GM18873 (cell line): Measurements from ENCODE around the gene ESR2.
"Not testable (repeated sequence)": the region's sequence is repeated elsewhere in the genome, so short reads cannot be mapped to it uniquely, and the experiment has no call there.

ENCODE experiments used
- ATAC-seq: cut with Tn5 transposase; IDR thresholded peaks from one replicate; pipeline ENCODE4 v1.9.1; 2021; ENCODE audit warnings: mild to moderate bottlenecking, moderate library complexity, moderate number of reproducible peaks; ENCODE audit not compliant: unreplicated experiment, low FRiP score

ESR2 gene

GRCh38 chr14:64201921-64202545 lies 92.1 kb downstream of the ESR2 start:
- ATAC-seq, result no peak

- no peak for ATAC-seq
Measured at GRCh38 chr14:64201296-64201695, 92.9 kb downstream of the ESR2 start.

GRCh38 chr14:64200170-64200569 lies 94.0 kb downstream of the ESR2 start:
- ATAC-seq, result no peak

- ATAC-seq, result no peak
Measured at GRCh38 chr14:64198486-64198885, 95.7 kb downstream of the ESR2 start.

GRCh38 chr14:64197996-64198395 lies 96.2 kb downstream of the ESR2 start:
- no peak for ATAC-seq

GRCh38 chr14:64196814-64197411 lies 97.3 kb downstream of the ESR2 start:
- no peak for ATAC-seq

- no peak for ATAC-seq
Measured at GRCh38 chr14:64196056-64196455, 98.1 kb downstream of the ESR2 start.

GRCh38 chr14:64195199-64195598 lies 99.0 kb downstream of the ESR2 start:
- no peak for ATAC-seq

GRCh38 chr14:64194404-64194803 lies 99.8 kb downstream of the ESR2 start:
- no peak for ATAC-seq

GRCh38 chr14:64193821-64194220 lies 100.3 kb downstream of the ESR2 start:
- ATAC-seq, result no peak

- no peak for ATAC-seq
Measured at GRCh38 chr14:64191756-64192155, 102.4 kb downstream of the ESR2 start.

- ATAC-seq, result no peak
Measured at GRCh38 chr14:64190974-64191502, 103.1 kb downstream of the ESR2 start.

- ATAC-seq, result no peak
Measured at GRCh38 chr14:64187331-64187730, 106.8 kb downstream of the ESR2 start.

- ATAC-seq, result no peak
Measured at GRCh38 chr14:64186231-64187129, 107.7 kb downstream of the ESR2 start.

GRCh38 chr14:64185184-64185583 lies 109.0 kb downstream of the ESR2 start:
- ATAC-seq, result no peak

GRCh38 chr14:64184103-64184729 lies 110.0 kb downstream of the ESR2 start:
- ATAC-seq, result no peak

- not testable (repeated sequence) for ATAC-seq
Measured at GRCh38 chr14:64182908-64183307, 111.3 kb downstream of the ESR2 start.

GRCh38 chr14:64178814-64179213 lies 115.4 kb downstream of the ESR2 start:
- no peak for ATAC-seq

- no peak for ATAC-seq
Measured at GRCh38 chr14:64176330-64176729, 117.8 kb downstream of the ESR2 start.

GRCh38 chr14:64174922-64175782 lies 119.0 kb downstream of the ESR2 start:
- ATAC-seq, result no peak
